Transverse colon (tissue), 4 donors: ENCODE measurements around the gene ZFAND4. TPM values are rescaled to one million over a fixed set of nuclear protein-coding genes. Genes with fewer than 3 reads are reported as not detected.
"Not testable (repeated sequence)": the region's sequence is repeated elsewhere in the genome, so short reads cannot be mapped to it uniquely, and the experiment has no call there.

Source experiments
- DNase-seq: peaks from one replicate; pipeline ENCODE4 v3.0.0-alpha.2; 2019
- H3K27ac ChIP-seq, 4 donors: fragments of 200-600 bp; sonication (generic); 2 replicates each; pipeline ENCODE4 v1.5.1; 2016 to 2018; ENCODE audit warnings: inconsistent platforms in 4 of 4
- H3K27me3 ChIP-seq: fragments of 200-600 bp; sonication (generic); 2 replicates; pipeline ENCODE4 v1.5.1; 2017; ENCODE audit warnings: inconsistent platforms
- H3K36me3 ChIP-seq, 4 donors: fragments of 200-600 bp; sonication (generic); 2 replicates each; pipeline ENCODE4 v1.5.1; 2017 to 2019; ENCODE audit warnings: inconsistent platforms in 4 of 4
- H3K4me1 ChIP-seq, 4 donors: fragments of 200-600 bp; sonication (generic); 2 replicates each; pipeline ENCODE4 v1.5.1; 2017 to 2020; ENCODE audit warnings: inconsistent platforms in 4 of 4
- H3K4me3 ChIP-seq, 4 donors: fragments of 200-600 bp; sonication (generic); 1 replicate in 1 of 4; 2 replicates in 3 of 4; pipeline versions ENCODE4 v1.5.1 to v1.6.1; 2017 to 2019; ENCODE audit warnings: inconsistent platforms in 4 of 4
- H3K9me3 ChIP-seq, 2 donors: fragments of 200-600 bp; sonication (generic); 2 replicates each; pipeline ENCODE4 v1.5.1; 2017 to 2019; ENCODE audit warnings: inconsistent platforms in 2 of 2
- CTCF ChIP-seq, 5 experiments: fragments of 200-600 bp in 3 of 5; fragments of 450-650 bp in 2 of 5; sonication (generic) in 3 of 5; IDR thresholded peaks; 1 replicate in 2 of 5; 2 replicates in 3 of 5; pipeline ENCODE4 v1.5.1; 2016 to 2017; ENCODE audit warnings: antibody characterized with exemption in 5 of 5, inconsistent platforms in 3 of 5, mild to moderate bottlenecking in 2 of 5, moderate library complexity in 1 of 5
- EP300 ChIP-seq: sonication (generic); formaldehyde crosslinking; IDR thresholded peaks from one replicate; pipeline ENCODE4 v1.6.1; 2017; ENCODE audit warnings: antibody characterized with exemption, low read depth
- POLR2A ChIP-seq: fragments of 450-650 bp; IDR thresholded peaks from one replicate; pipeline ENCODE4 v1.6.1; 2016; ENCODE audit warnings: antibody characterized with exemption, mild to moderate bottlenecking, moderate library complexity
- POLR2AphosphoS5 ChIP-seq, 3 donors: sonication (generic); formaldehyde crosslinking; IDR thresholded peaks; one replicate each; pipeline ENCODE4 v1.6.1; 2016; ENCODE audit warnings: antibody characterized with exemption in 3 of 3
- WGBS, 2 donors: methylation state at CpG; one replicate each; pipeline ENCODE4 v1.1.5; 2018; ENCODE audit warnings: low coverage in 1 of 2; 5-methylcytosine and 5-hydroxymethylcytosine counted together
- in situ Hi-C, 4 donors: fragments of 200-750 bp; cut with MboI; loops; one replicate each; pipeline versions ENCODE4 v1.15.0 to v1.15.1; 2017; ENCODE audit warnings: low sequenced_read_pairs in 3 of 4, low pct_ligation_motif_present in 1 of 4, low pct_unique_long_range_greater_than_20kb in 1 of 4
- intact Hi-C: fragments of 100-400 bp; cut with DNase I; formaldehyde crosslinking; loops from one replicate; pipeline ENCODE4 v1.15.1; 2023; ENCODE audit warnings: low total_unique reads
- total RNA-seq, 4 donors: library from RNA; depleted of rRNA; stranded (reverse); fragments of >200 nt; gene quantifications; one replicate each; pipeline ENCODE4 v1.1.0, GENCODE V29; 2016

The ZFAND4 gene
- total RNA-seq, 4 donors from 2014 or later, result 9.0 to 34.4 (median 21.4) TPM

GRCh38 chr10:45608052-45608451, 64.5 kb downstream of the ZFAND4 start:
- no peak for DNase-seq
- intact Hi-C loops (no loop called here), in situ Hi-C loops (no loop called here)
- Histone ChIP-seq H3K27ac (no peak overlapping the region), H3K4me3 (no peak overlapping the region), H3K9me3 (no peaks in the 10 kb centered on the region), H3K36me3 (peaks cover 0 to 5% (median 0%) of the 10 kb centered on the region in 4 donors), H3K27me3 (no peaks in the 10 kb centered on the region), H3K4me1 (no peaks in the 10 kb centered on the region)
- 94% methylated on average over 1 of the region's 1 CpG; no CpG with 5 or more reads in 1 of the 2 donors for WGBS, 2 donors
- TF ChIP-seq EP300 (no peak), POLR2AphosphoS5 (IDR thresholded peaks at IDR 0.05) (no peak), POLR2A (no peak), CTCF (IDR thresholded peaks at IDR 0.05) (no peak)

GRCh38 chr10:45607276-45607675, 65.3 kb downstream of the ZFAND4 start:
- 95 to 100% methylated on average over 1 of the region's 1 CpG for WGBS, 2 donors
- no peak overlapping the region for H3K4me3 ChIP-seq
- no peaks in the 10 kb centered on the region for H3K36me3 ChIP-seq
- DNase-seq, result no peak
- intact Hi-C loops (no loop called here), in situ Hi-C loops (no loop called here)
- no peaks in the 10 kb centered on the region for H3K4me1 ChIP-seq
- no peaks in the 10 kb centered on the region for H3K27me3 ChIP-seq
- no peaks in the 10 kb centered on the region for H3K9me3 ChIP-seq
- no peak overlapping the region for H3K27ac ChIP-seq
- TF ChIP-seq EP300 (no peak), POLR2A (no peak), CTCF (IDR thresholded peaks at IDR 0.05) (no peak), POLR2AphosphoS5 (IDR thresholded peaks at IDR 0.05) (no peak)

- Histone ChIP-seq H3K27me3 (peaks cover 10% of the 10 kb centered on the region), H3K4me3 (no peak overlapping the region), H3K9me3 (no peaks in the 10 kb centered on the region), H3K4me1 (peaks cover 0 to 12% (median 2%) of the 10 kb centered on the region in 4 donors), H3K27ac (no peak overlapping the region), H3K36me3 (no peaks in the 10 kb centered on the region)
- TF ChIP-seq EP300, result no peak
- TF ChIP-seq CTCF (IDR thresholded peaks at IDR 0.05), result no peak
- TF ChIP-seq POLR2AphosphoS5 (IDR thresholded peaks at IDR 0.05), result no peak
- TF ChIP-seq POLR2A, result no peak
- in situ Hi-C loops (no loop called here), intact Hi-C loops (no loop called here)
- no peak for DNase-seq
- WGBS, 2 donors, result 88 to 96% methylated on average over 4 of the region's 4 CpGs
Measured at GRCh38 chr10:45602836-45603235, 69.7 kb downstream of the ZFAND4 start.

DNA sequence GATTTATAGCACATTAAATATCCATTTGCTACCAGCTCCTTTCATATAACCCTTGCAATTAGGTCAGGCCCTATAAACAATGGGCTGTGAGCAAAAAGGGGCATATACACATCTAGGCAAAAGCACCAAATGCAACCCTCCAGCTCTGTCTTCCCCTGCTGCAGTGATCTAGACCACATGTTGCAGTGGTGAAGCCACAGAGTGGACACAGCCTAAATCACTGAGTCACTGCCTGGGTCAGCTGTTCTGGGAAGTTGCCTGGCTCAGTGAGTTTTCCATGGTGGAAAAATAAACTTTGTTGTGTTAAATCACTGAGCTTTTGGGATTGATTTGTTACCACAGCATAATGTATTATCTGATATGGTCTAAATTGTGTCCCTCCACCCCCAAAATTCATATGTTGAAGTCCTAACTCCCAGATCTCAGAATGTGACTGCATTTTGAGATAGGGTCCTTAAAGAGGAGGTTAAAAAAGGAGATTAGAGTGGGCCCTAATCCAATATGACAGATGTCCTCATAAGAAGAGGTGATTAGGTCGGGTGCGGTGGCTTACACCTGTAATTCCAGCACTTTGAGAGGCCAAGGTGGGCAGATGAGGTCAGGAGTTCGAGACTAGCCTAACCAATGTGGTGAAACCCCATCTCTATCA, 70.4 kb downstream of the ZFAND4 start:
- WGBS, 2 donors, result 86 to 94% methylated on average over 3 of the region's 3 CpGs
- Histone ChIP-seq H3K27me3 (peaks cover 10% of the 10 kb centered on the region), H3K9me3 (no peaks in the 10 kb centered on the region), H3K27ac (no peak overlapping the region), H3K4me1 (peaks cover 0 to 12% (median 2%) of the 10 kb centered on the region in 4 donors), H3K4me3 (no peak overlapping the region), H3K36me3 (no peaks in the 10 kb centered on the region)
- in situ Hi-C loops, result no loop called here
- intact Hi-C loops, result no loop called here
- no peak for DNase-seq
- TF ChIP-seq EP300, result no peak

- H3K27me3 ChIP-seq, result peaks cover 10% of the 10 kb centered on the region
- intact Hi-C loops, H3K27ac ChIP-seq, H3K36me3 ChIP-seq, H3K4me3 ChIP-seq, in situ Hi-C loops, DNase-seq, H3K9me3 ChIP-seq: not testable (repeated sequence)
- peaks cover 0 to 12% (median 4%) of the 10 kb centered on the region in 4 donors for H3K4me1 ChIP-seq
- WGBS, 2 donors, result 92 to 100% methylated on average over 2 to 16 of the region's 16 CpGs
Measured at GRCh38 chr10:45601254-45601930, 71.2 kb downstream of the ZFAND4 start.

- peak; percentile 15 for DNase-seq
- H3K27ac ChIP-seq, in situ Hi-C loops, H3K36me3 ChIP-seq, intact Hi-C loops, H3K9me3 ChIP-seq: not testable (repeated sequence)
- Histone ChIP-seq H3K4me1 (peaks cover 0 to 12% (median 4%) of the 10 kb centered on the region in 4 donors), H3K27me3 (peaks cover 10% of the 10 kb centered on the region), H3K4me3 (peak overlapping the region in 3 of 4 donors; percentile 2 to 31 (median 17))
- 50 to 52% methylated on average over 2 to 44 of the region's 47 CpGs for WGBS, 2 donors
Measured at GRCh38 chr10:45600337-45601253, 72.0 kb downstream of the ZFAND4 start.
